Measurements from ENCODE around the gene TMEM214.

- TF ChIP-seq EZH2 (IDR thresholded peaks at IDR 0.05; ENCODE audit: insufficient read depth, poor library complexity, severe bottlenecking) (no peak), EZH2phosphoT487 (IDR thresholded peaks at IDR 0.05; ENCODE audit: insufficient read depth, low read depth) (no peak)
These were observed 19.0 kb upstream of the TMEM214 start for GRCh38 chr2:27013738-27014137.
